Mucosa of gallbladder (tissue), 1 donor: ENCODE data around the gene GSX1. TPM values are rescaled to one million over a fixed set of nuclear protein-coding genes. Genes with fewer than 3 reads are reported as not detected.

ENCODE experiments used
- DNase-seq: peaks from one replicate; pipeline ENCODE4 v3.0.0-alpha.2; 2020; ENCODE audit warnings: low spot score
- total RNA-seq: library from RNA; stranded (reverse); gene quantifications from one replicate; pipeline ENCODE4 v1.2.1, GENCODE V29; 2021
- donor health status: DM: no; HTN: no; CAD: no.

GSX1 gene
- total RNA-seq, 1 donor from 2014 or later: not detected

DNA sequence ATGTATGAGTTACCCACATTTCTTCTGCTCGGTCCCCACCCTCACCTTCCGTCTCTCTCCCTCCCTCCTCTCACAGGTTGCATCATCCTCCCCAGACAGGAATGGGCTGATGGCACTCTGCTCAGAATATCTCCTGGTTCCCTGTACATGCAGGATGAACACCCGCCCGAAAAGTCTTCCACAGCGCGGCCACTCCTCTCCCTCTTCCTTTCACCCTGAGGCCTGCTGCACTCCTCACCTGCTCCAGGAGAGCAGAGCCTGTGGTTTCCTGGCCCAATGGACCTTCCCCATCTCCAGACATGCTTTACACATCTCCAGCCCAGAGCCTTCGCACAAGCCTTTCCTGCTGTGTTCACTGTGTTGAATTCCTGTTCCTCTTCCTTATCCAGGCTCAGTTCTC, 40.9 kb downstream of the GSX1 start:
- no peak for DNase-seq

DNA sequence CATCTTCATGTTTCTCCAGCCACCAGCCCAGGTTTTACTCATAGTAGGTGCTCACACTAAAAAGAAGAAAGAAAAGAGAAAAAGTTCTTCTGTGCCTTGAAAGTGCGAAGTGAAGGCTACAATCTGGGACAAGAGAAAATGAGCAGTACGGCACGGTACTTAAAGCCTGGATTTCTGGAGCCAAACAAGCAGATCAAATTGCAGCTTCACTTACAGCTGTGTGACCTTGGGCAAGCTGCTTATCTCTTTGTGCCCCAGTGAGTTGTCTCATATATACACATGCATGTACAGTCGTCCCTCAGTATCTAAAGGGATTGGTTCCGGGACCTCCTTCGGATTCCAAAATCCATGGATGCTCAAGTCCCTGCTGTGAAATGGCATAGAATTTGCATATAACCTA, 41.8 kb downstream of the GSX1 start:
- DNase-seq: no peak

DNA sequence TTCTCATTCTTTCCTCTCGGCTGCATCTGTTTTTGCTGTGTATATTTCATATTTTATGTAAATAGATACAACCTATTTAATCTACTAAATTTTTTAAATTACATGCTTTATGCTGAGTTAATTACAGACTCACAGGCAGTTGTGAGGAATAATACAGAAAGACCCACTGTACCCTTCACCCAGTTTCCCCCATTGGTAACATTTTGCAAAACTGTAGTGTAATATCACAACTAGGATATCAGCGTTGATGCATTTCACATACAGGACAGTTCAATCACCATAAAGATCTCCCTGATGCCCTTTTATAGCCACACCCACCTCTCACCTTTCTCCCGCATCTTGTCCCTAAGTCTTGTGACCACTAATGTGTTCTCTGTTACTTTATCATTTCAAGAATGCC, 43.5 kb downstream of the GSX1 start:
- no peak for DNase-seq

DNA sequence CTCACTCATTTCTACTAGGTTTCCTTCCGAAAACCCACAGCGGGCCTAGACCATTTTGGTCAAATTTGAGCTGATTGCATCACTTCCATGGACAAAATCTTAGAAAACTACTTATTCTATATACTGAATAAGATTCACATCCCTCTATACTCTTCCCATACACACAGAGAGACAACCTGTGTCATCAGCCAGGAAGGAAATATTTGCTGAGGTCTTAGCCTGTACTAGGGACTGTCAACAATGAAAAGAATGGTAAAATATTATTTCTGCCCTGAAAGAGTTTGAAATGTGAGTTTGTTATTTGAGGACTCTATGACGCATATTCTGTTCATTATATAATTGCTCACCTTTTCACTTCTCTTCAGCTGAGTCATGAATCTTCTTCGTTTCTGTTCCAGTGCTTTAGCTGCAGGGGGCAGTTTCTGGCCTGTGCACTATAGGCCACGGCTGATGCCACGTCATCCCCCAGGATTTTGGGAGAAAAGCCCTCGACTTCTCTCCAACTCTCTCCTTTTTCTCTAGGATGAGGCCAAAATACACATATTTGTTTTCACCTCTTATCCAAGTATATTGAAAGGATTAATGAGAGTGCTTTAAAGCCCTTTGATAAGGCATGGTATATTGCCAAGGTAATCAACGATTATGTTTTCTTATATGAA, 47.7 kb downstream of the GSX1 start:
- DNase-seq: no peak

DNA sequence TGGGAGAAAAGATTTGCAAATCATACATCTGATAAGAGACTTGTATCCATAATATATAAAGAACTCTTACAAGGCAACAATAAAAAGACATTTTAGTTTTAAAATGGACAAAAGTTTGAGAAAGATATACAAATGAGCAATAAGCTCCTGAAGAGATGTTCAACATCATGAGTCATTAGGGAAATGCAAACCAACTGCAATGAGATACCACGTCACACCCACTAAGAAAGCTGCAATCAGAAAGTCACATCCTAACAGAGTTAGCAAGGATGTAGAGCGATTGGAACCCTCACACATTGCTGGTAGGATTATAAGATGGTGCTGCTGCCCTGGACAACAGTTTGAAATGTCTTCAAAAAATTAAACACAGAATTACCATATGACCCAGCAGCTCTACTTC, 50.3 kb downstream of the GSX1 start:
- DNase-seq: no peak

Other genes starting within 250 kb of the GSX1 start
- 34.0 TPM for gene LNX2, start 172.0 kb upstream of the GSX1 start, total RNA-seq
- gene POLR1D, start 170.6 kb upstream of the GSX1 start, total RNA-seq: 153 TPM
- gene PDX1, start 127.5 kb downstream of the GSX1 start, total RNA-seq: 18.4 TPM
- 0.17 TPM for gene CDX2, start 176.8 kb downstream of the GSX1 start, total RNA-seq
- gene URAD, start 196.2 kb downstream of the GSX1 start, total RNA-seq: not detected